Chondrocyte (in vitro differentiated cells): ENCODE results near the gene ZNF513. TPM values are rescaled to one million over a fixed set of nuclear protein-coding genes. Genes with fewer than 3 reads are reported as not detected.
A peak's percentile ranks its signal among the peaks of the same experiment; 100 is the strongest.

Experiments
- DNase-seq: peaks from one replicate; pipeline ENCODE4 v3.0.0; 2021; ENCODE audit warnings: mixed read lengths, low spot score
- H3K27ac Mint-ChIP-seq: one replicate; pipeline ENCODE4 v1.8.0; 2021; ENCODE audit warnings: mild to moderate bottlenecking, moderate library complexity, mixed read lengths; ENCODE audit not compliant: unreplicated experiment
- H3K27me3 Mint-ChIP-seq: 2 replicates; pipeline ENCODE4 v1.8.0; 2021; ENCODE audit warnings: low read depth, mixed read lengths
- H3K36me3 Mint-ChIP-seq: 2 replicates; pipeline ENCODE4 v1.8.0; 2021; ENCODE audit warnings: low read depth, mixed read lengths
- H3K4me1 Mint-ChIP-seq: 2 replicates; pipeline ENCODE4 v1.8.0; 2021; ENCODE audit warnings: low read depth, mild to moderate bottlenecking, mixed read lengths
- H3K4me3 Mint-ChIP-seq: one replicate; pipeline ENCODE4 v1.8.0; 2021; ENCODE audit warnings: mild to moderate bottlenecking, moderate library complexity, mixed read lengths; ENCODE audit not compliant: unreplicated experiment
- H3K9me3 Mint-ChIP-seq: 2 replicates; pipeline ENCODE4 v1.8.0; 2021; ENCODE audit warnings: low read depth, mixed read lengths
- CTCF ChIP-seq: fragments of 200-600 bp; sonication (generic); IDR thresholded peaks from 2 replicates; pipeline ENCODE4 v1.5.0; 2021; ENCODE audit warnings: antibody characterized with exemption, mild to moderate bottlenecking, moderate library complexity
- total RNA-seq: library from RNA; stranded (reverse); gene quantifications from 3 replicates; pipeline ENCODE4 v1.2.1, GENCODE V29; 2021

ZNF513 gene
- total RNA-seq, 1 donor from 2014 or later: 15.3 TPM

GRCh38 chr2:27409321-27410073, 29.0 kb upstream of the ZNF513 start, which contains the start of gene PPM1G:
PPM1G (minus strand) TSS chr2:27409591; CDS start chr2:27409422, 169 bp downstream.
- Mint-ChIP-seq H3K36me3 (no peaks in the 10 kb centered on the region), H3K27me3 (no peaks in the 10 kb centered on the region), H3K9me3 (no peaks in the 10 kb centered on the region), H3K4me1 (peaks cover 22% of the 10 kb centered on the region), H3K4me3 (peak within 1 kb of the TSS; percentile 85), H3K27ac (peak within 1 kb of the TSS; percentile 87)
- no peak for TF ChIP-seq CTCF
- peak; percentile 98 for DNase-seq

GRCh38 chr2:27408601-27409320, 28.2 kb upstream of the ZNF513 start:
- peaks cover 22% of the 10 kb centered on the region for H3K4me1 Mint-ChIP-seq
- TF ChIP-seq CTCF: no peak
- peak overlapping the region; percentile 85 for H3K4me3 Mint-ChIP-seq
- H3K9me3 Mint-ChIP-seq: no peaks in the 10 kb centered on the region
- no peak for DNase-seq
- H3K27ac Mint-ChIP-seq: peak overlapping the region; percentile 87
- H3K27me3 Mint-ChIP-seq: no peaks in the 10 kb centered on the region
- H3K36me3 Mint-ChIP-seq: no peaks in the 10 kb centered on the region

- H3K9me3 Mint-ChIP-seq: no peaks in the 10 kb centered on the region
- no peak for DNase-seq
- H3K4me3 Mint-ChIP-seq: peak overlapping the region; percentile 85
- no peaks in the 10 kb centered on the region for H3K36me3 Mint-ChIP-seq
- H3K27me3 Mint-ChIP-seq: no peaks in the 10 kb centered on the region
- peak; percentile 83 for TF ChIP-seq CTCF
- H3K27ac Mint-ChIP-seq: peak overlapping the region; percentile 87
- peaks cover 22% of the 10 kb centered on the region for H3K4me1 Mint-ChIP-seq
These were observed 27.4 kb upstream of the ZNF513 start for GRCh38 chr2:27407798-27408491.

- Mint-ChIP-seq H3K27ac (peak overlapping the region; percentile 64), H3K36me3 (no peaks in the 10 kb centered on the region), H3K4me3 (no peak overlapping the region), H3K9me3 (no peaks in the 10 kb centered on the region), H3K27me3 (no peaks in the 10 kb centered on the region), H3K4me1 (peaks cover 10% of the 10 kb centered on the region)
- no peak for TF ChIP-seq CTCF
- no peak for DNase-seq
These were observed 20.0 kb upstream of the ZNF513 start for GRCh38 chr2:27400348-27401135.
